Glomerular endothelial cell (primary cell): ENCODE measurements around the gene RIC1. TPM values are rescaled to one million over a fixed set of nuclear protein-coding genes. Genes with fewer than 3 reads are reported as not detected.
"Not testable (repeated sequence)": the region's sequence is repeated elsewhere in the genome, so short reads cannot be mapped to it uniquely, and the experiment has no call there.

ENCODE experiments used
- DNase-seq: peaks from one replicate; pipeline ENCODE4 v3.0.0-alpha.2; 2011; ENCODE audit warnings: low read depth, low spot score; ENCODE audit errors: extremely low read depth
- total RNA-seq: library from RNA; depleted of rRNA; stranded (reverse); fragments of >200 nt; gene quantifications from 2 replicates; pipeline ENCODE4 v1.2.3, GENCODE V29; 2015

RIC1 gene
- total RNA-seq, 1 donor from 2014 or later: 36.7 TPM

GRCh38 chr9:5622016-5622415, 6.9 kb upstream of the RIC1 start:
- no peak for DNase-seq

GRCh38 chr9:5624655-5625054, 4.3 kb upstream of the RIC1 start:
- DNase-seq: no peak

GRCh38 chr9:5626727-5627634, 1.9 kb upstream of the RIC1 start:
- DNase-seq: no peak

- DNase-seq: not testable (repeated sequence)
Observed at GRCh38 chr9:5627686-5628085, 1.2 kb upstream of the RIC1 start.

- DNase-seq: no peak
Observed at GRCh38 chr9:5628183-5628529, 751 bp upstream of the RIC1 start.

GRCh38 chr9:5629312-5630080, 589 bp downstream of the RIC1 start:
- no peak for DNase-seq

- no peak for DNase-seq
Observed at GRCh38 chr9:5630081-5630507, 1.2 kb downstream of the RIC1 start.

- DNase-seq: no peak
Observed at GRCh38 chr9:5631026-5631425, 2.1 kb downstream of the RIC1 start.

GRCh38 chr9:5632540-5632939, 3.6 kb downstream of the RIC1 start:
- DNase-seq: no peak

GRCh38 chr9:5633243-5633642, 4.3 kb downstream of the RIC1 start:
- no peak for DNase-seq

GRCh38 chr9:5635390-5635789, 6.5 kb downstream of the RIC1 start:
- DNase-seq: no peak

- DNase-seq: no peak
Observed at GRCh38 chr9:5639816-5640215, 10.9 kb downstream of the RIC1 start.

GRCh38 chr9:5642170-5642569, 13.3 kb downstream of the RIC1 start:
- DNase-seq: no peak

GRCh38 chr9:5643005-5643624, 14.2 kb downstream of the RIC1 start:
- no peak for DNase-seq

GRCh38 chr9:5644501-5644900, 15.6 kb downstream of the RIC1 start:
- DNase-seq: no peak

- no peak for DNase-seq
Observed at GRCh38 chr9:5646116-5646515, 17.2 kb downstream of the RIC1 start.

- DNase-seq: no peak
Observed at GRCh38 chr9:5650356-5651105, 21.6 kb downstream of the RIC1 start.

- no peak for DNase-seq
Observed at GRCh38 chr9:5651246-5651645, 22.3 kb downstream of the RIC1 start.

GRCh38 chr9:5652821-5653220, 23.9 kb downstream of the RIC1 start:
- DNase-seq: no peak

GRCh38 chr9:5662804-5663203, 33.9 kb downstream of the RIC1 start:
- not testable (repeated sequence) for DNase-seq

GRCh38 chr9:5665059-5665458, 36.2 kb downstream of the RIC1 start:
- no peak for DNase-seq
